Panc1 (cell line): ENCODE results near the gene SUPT3H. TPM values are rescaled to one million over a fixed set of nuclear protein-coding genes. Genes with fewer than 3 reads are reported as not detected.

ENCODE experiments used
- ATAC-seq: fragments of 200-7000 bp; cut with Tn5 transposase; 2 replicates; pipeline ENCODE4 v1.9.1; 2020; ENCODE audit warnings: mild to moderate bottlenecking, moderate library complexity
- BruUV-seq: library from RNA; stranded (reverse); fragments of 400-500 nt; replicated peaks from 2 replicates; lab custom pipeline; 2021; lab: Mats Ljungman, UMichigan
- CTCF ChIA-PET: fragments of 300-600 bp; sonication (Branson Sonifier 250); formaldehyde crosslinking; loops from one replicate; lab custom pipeline; 2022; ENCODE audit warnings: antibody characterized with exemption; lab: Charles Lee
- POLR2A ChIA-PET: fragments of 300-600 bp; sonication (Branson Sonifier 250); formaldehyde crosslinking; loops from one replicate; lab custom pipeline; 2022; ENCODE audit warnings: antibody characterized with exemption; lab: Charles Lee
- DNase-seq: peaks from one replicate; pipeline ENCODE4 v3.0.0-alpha.2; 2010; ENCODE audit warnings: low read depth, low spot score
- H3K27ac ChIP-seq: 2 replicates; pipeline ENCODE4 v1.5.1; 2011; ENCODE audit warnings: mild to moderate bottlenecking, low read length, inconsistent platforms
- H3K27me3 ChIP-seq: fragments of 200-500 bp; sonication (Bioruptor generic); 2 replicates; pipeline ENCODE4 v1.6.0; 2014; ENCODE audit warnings: low read length, inconsistent platforms; ENCODE audit not compliant: control insufficient read depth, insufficient read depth
- H3K36me3 ChIP-seq: fragments of 200-500 bp; sonication (Bioruptor generic); 2 replicates; pipeline ENCODE4 v1.5.1; 2014; ENCODE audit warnings: inconsistent platforms, mild to moderate bottlenecking, low read length, moderate library complexity; ENCODE audit not compliant: control insufficient read depth, insufficient read depth
- H3K4me1 ChIP-seq: 2 replicates; pipeline ENCODE4 v1.5.1; 2011; ENCODE audit warnings: inconsistent platforms, mild to moderate bottlenecking, low read length, moderate library complexity; ENCODE audit not compliant: control insufficient read depth, insufficient read depth
- H3K4me3 ChIP-seq, 2 experiments: 2 replicates each; pipeline ENCODE4 v1.5.1; 2011 to 2012; ENCODE audit warnings: low read depth in 2 of 2, low read length in 2 of 2, mild to moderate bottlenecking in 2 of 2, inconsistent platforms in 1 of 2, moderate library complexity in 1 of 2
- H3K9me3 ChIP-seq: fragments of 200-500 bp; sonication (Bioruptor generic); 2 replicates; pipeline ENCODE4 v1.5.1; 2014; ENCODE audit warnings: low read depth, mild to moderate bottlenecking, inconsistent platforms, low read length, moderate library complexity; ENCODE audit not compliant: control insufficient read depth, insufficient read depth
- CTCF ChIP-seq: fragments of 450-650 bp; IDR thresholded peaks from 2 replicates; pipeline ENCODE4 v1.5.1; 2017; ENCODE audit warnings: mild to moderate bottlenecking
- POLR2AphosphoS5 ChIP-seq: IDR thresholded peaks from 2 replicates; pipeline ENCODE4 v1.6.1; 2012; ENCODE audit warnings: mild to moderate bottlenecking, low read depth, low read length, moderate library complexity
- REST ChIP-seq, 2 experiments: IDR thresholded peaks; 2 replicates each; pipeline ENCODE4 v1.6.1; 2011 to 2012; ENCODE audit warnings: low read depth in 2 of 2, control low read depth in 1 of 2, low read length in 1 of 2, mild to moderate bottlenecking in 1 of 2, moderate library complexity in 1 of 2; ENCODE audit not compliant: insufficient read depth in 1 of 2
- SIN3A ChIP-seq: IDR thresholded peaks from 2 replicates; pipeline ENCODE4 v1.6.1; 2012; ENCODE audit warnings: low read depth, mild to moderate bottlenecking, low read length, moderate library complexity, borderline replicate concordance; ENCODE audit not compliant: insufficient read depth
- TCF7L2 ChIP-seq: IDR thresholded peaks from 2 replicates; pipeline ENCODE4 v1.6.1; 2011; ENCODE audit warnings: mild to moderate bottlenecking, low read depth, low read length, inconsistent platforms
- in situ Hi-C: cut with HindIII; loops from 2 replicates; pipeline ENCODE4 v1.10.0; 2016; ENCODE audit warnings: low sequenced_read_pairs, low pct_unique_long_range_greater_than_20kb
- intact Hi-C: fragments of 100-400 bp; cut with micrococcal nuclease; formaldehyde crosslinking; loops from one replicate; pipeline ENCODE4 v1.10.0; 2022; ENCODE audit not compliant: unreplicated experiment
- total RNA-seq: library from RNA; stranded (reverse); gene quantifications from one replicate; pipeline ENCODE4 v1.2.1, GENCODE V29; 2021; ENCODE audit not compliant: unreplicated experiment

SUPT3H gene
- total RNA-seq, 1 experiment from 2014 or later = 11.0 TPM

DNA sequence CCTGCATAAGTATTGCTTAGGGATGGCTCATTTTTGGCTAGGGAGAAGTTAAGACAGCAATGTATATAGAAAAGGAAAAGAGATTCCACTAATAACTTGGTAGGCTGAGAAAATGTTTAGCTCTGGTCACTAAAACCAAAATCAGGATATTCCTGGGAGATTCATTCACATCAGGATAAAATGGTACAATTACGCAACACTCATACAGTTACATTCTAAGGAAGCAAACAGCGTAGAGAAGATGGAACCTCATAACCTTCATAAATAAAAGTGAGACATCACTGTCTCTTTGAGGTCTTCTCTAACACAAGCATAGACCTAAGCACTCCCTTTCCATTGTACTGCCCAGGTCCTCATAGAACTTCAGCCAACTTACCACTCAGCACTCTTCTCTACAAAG lies 345.3 kb downstream of the SUPT3H start:
- Histone ChIP-seq H3K4me1 (no peaks in the 10 kb centered on the region), H3K9me3 (0 out of 2 replicates have a peak, but pooled peaks cover 3% of the 10 kb centered on the region), H3K27ac (no peak overlapping the region), H3K27me3 (no peaks in the 10 kb centered on the region), H3K4me3 (no peak overlapping the region), H3K36me3 (no peaks in the 10 kb centered on the region)
- no peak for DNase-seq
- intact Hi-C loops = no loop called here
- POLR2A ChIA-PET = no interaction called here
- no TSS peak for BruUV-seq
- CTCF ChIA-PET = no interaction called here
- TF ChIP-seq POLR2AphosphoS5 (no peak), TCF7L2 (no peak), REST (IDR thresholded peaks at IDR 0.05; ENCODE audit: insufficient read depth in 1 of 2, low read depth in 2 of 2, low read length in 1 of 2) (no peak), CTCF (no peak), SIN3A (no peak)
- no peak for ATAC-seq
- in situ Hi-C loops = no loop called here

- no peaks in the 10 kb centered on the region for H3K36me3 ChIP-seq
- no TSS peak for BruUV-seq
- 0 out of 2 replicates have a peak, but pooled peaks cover 4% of the 10 kb centered on the region for H3K9me3 ChIP-seq
- H3K4me3 ChIP-seq = no peak overlapping the region
- in situ Hi-C loops (no loop called here), intact Hi-C loops (no loop called here)
- no peaks in the 10 kb centered on the region for H3K4me1 ChIP-seq
- TF ChIP-seq TCF7L2 (no peak), POLR2AphosphoS5 (no peak)
- CTCF ChIA-PET = interaction anchor here (0.5 kb wide), 1 partner anchor 223 kb away, joined by 6 read pairs; no protein-coding TSS in a partner anchor
- H3K27ac ChIP-seq = no peak overlapping the region
- DNase-seq (no peak), ATAC-seq (no peak)
- POLR2A ChIA-PET = no interaction called here
- H3K27me3 ChIP-seq = no peaks in the 10 kb centered on the region
Observed at GRCh38 chr6:45031601-45032000, 346.1 kb downstream of the SUPT3H start.

GRCh38 chr6:45027126-45027525 lies 350.6 kb downstream of the SUPT3H start:
- Histone ChIP-seq H3K36me3 (no peaks in the 10 kb centered on the region), H3K27ac (no peak overlapping the region), H3K4me1 (no peaks in the 10 kb centered on the region), H3K27me3 (no peaks in the 10 kb centered on the region), H3K4me3 (no peak overlapping the region), H3K9me3 (0 out of 2 replicates have a peak, but pooled peaks cover 4% of the 10 kb centered on the region)
- BruUV-seq = no TSS peak
- TF ChIP-seq CTCF (no peak), REST (IDR thresholded peaks at IDR 0.05; ENCODE audit: insufficient read depth in 1 of 2, low read depth in 2 of 2, low read length in 1 of 2) (no peak), SIN3A (no peak), TCF7L2 (no peak), POLR2AphosphoS5 (no peak)
- ChIA-PET POLR2A (no interaction called here), CTCF (no interaction called here)
- intact Hi-C loops (no loop called here), in situ Hi-C loops (no loop called here)
- ATAC-seq = no peak
- no peak for DNase-seq
